Stromal cell of bone marrow (primary cell): ENCODE results near the gene CDK3.
A peak's percentile ranks its signal among the peaks of the same experiment; 100 is the strongest.
"Not testable (repeated sequence)": the region's sequence is repeated elsewhere in the genome, so short reads cannot be mapped to it uniquely, and the experiment has no call there.

Experiments used
- DNase-seq: peaks from one replicate; pipeline ENCODE4 v3.0.0-alpha.2; 2012; ENCODE audit warnings: low read depth

CDK3 gene

DNA sequence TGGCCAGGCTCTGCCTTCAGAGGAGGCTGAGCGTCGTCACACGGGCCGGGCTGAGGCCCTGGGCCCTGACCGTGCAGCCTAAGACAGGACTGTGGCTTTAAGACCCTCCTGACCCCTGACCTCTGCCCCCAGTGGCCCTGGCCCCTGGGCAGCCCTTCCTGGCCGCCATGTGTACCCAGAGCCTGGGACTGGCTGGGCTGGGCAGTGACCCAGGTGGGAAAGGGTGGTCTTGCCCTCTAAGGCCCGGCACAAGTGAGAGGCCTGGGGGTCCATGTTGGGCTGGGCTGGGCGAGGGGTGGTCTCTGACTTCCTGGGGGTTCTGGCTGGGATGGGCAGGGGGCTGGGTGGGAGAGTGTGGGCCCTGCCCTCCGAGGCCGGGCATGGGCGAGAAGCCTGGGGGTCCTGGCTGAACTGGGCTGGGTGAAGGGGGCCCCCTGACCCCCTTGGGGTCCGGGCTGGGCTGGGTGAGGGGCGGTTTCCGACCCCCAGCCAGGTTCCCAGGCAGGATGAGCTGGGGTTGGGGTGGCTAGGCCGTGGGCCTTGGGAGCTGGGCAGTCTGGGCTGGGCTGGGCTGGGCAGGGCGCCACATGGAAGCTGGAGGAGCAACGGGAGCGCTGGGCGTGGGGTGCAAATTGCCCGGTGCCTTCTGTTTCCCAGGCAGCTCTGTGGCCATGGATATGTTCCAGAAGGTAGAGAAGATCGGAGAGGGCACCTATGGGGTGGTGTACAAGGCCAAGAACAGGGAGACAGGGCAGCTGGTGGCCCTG is at the start of gene CDK3:
CDK3 (plus strand) TSS at position 101 of the 767 bp plus-strand sequence; CDS start at position 672, 571 bp downstream.
- no peak for DNase-seq

DNA sequence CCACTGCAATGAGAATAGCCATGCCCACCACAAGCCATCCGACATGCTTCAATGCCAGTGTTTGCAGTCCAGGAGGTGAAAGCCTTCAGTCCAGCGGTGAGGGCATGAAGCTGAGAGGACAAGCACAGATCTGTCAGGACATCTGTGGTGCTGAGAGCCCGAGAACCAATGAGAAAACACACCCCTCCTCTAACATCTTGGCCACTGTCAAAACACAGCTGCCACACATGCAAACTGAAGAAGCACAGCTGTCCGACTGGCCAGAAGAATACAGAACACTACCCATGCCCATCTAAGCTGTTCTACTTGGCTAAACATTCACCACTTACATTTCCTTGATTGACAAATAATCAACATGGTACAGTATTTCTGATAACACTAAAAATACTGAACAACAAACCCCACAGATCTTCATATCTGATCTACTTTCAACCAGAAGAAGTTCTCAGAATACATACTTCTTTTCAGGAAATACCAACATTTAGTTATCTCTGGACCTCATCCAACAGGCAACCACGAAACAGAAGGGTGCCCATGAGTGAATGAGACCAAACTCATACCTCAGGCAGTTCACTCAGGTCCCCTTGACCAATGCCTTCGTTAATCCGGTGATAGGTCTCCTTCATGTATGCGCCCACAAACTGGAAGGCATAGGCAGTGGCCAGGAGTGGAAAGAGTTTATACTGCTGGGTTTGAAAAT is 49.6 kb upstream of the CDK3 start:
- no peak for DNase-seq

DNA sequence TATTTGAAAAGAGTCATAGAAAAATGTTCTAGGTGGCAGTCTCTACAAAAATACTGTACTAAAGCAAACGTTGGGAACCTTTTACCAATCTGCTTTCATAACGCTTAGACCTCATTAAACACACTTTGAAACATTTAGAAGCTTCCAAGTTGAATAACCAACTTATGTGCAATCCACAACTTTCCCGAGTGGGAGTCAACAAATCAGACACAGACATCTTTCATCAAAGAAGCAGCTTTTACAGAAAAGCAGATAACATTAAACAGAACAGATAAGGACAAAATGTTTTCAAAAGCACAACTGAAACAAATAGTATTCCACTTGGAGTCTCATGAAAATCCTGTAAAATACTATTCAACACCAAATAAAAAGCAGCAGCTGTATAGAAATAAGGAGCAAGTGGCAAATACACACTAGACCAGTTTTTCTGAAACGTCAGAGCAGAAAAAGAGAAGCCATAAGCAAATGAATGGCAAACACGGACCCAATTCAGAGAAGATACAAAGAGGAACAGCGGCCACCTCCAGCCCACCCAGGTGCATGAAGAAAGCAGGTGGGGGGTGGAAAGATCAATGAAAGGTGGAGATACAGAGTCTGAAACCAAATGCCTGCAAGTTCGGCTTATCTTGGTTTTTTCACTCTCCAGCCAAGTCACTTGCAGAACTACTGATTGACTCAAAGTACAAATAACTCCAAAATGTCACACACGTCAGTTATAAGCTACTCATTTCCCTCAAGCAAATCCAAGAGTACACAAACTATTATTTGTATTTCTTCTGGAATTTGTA is 41.4 kb upstream of the CDK3 start:
- no peak for DNase-seq

DNA sequence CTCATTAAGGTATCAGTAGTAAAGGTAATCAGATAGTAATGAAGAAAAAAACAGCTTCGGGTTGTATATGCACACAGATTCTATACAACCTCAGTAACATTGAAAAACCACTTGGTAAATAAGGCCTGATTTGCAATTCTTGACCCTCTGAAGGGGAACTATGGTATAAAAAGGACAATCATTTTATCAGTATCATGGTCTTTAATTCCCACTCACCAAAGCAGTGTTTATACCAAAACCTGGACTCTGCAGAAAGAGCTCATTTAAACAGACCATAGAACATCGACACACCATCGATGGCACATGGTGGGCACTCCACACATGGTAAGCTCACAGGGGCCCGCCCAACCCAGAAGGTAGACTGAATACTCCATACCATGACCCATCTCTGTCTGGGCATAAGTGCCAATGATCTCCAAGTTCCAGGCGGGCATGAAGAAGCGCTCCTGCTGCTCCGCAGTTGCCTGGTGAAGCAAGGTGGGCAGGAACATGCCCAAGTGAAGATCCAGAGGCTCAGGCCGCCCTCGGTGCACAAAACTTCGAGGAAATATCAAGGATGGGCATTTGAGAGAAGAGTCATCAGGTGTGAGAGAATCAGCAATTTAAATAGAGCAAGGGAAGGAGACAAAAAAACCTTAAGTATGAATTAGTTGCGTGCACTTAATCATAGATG is 40.7 kb upstream of the CDK3 start:
- no peak for DNase-seq

DNA sequence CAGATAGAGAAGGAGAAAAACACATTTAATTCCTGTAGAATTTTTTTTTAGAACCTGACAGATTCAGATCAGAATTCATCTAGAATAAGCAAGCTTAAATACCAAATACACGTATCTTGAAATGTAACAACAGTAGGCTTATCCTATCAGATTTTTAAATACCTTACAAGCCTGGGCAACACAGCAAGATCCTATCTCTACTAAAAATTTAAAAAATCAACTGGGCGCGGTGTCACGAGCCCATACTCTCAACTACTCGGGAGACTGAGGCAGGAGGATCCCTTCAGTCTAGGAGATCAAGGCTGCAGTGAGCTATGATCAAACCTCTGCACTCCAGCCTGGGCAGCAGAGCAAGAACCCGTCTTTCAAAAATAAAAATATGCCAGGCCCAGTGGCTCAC is 35.2 kb upstream of the CDK3 start:
- DNase-seq, result no peak

DNA sequence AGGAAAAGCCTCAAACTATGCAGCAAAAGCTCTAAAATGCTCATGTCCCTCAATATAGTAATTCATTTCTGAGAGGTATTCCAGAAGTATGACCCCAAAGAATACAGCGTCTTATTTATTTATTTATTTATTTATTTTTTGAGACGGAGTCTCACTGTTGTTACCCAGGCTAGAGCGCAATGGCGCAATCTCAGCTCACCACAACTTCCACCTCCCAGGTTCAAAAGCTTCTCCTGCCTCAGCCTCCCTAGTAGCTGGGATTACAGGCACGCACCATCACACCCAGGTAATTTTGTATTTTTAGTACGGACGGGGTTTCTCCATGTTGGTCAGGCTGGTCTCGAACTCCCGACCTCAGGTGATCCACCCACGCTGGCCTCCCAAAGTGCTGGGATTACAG is 31.6 kb upstream of the CDK3 start:
- not testable (repeated sequence) for DNase-seq

DNA sequence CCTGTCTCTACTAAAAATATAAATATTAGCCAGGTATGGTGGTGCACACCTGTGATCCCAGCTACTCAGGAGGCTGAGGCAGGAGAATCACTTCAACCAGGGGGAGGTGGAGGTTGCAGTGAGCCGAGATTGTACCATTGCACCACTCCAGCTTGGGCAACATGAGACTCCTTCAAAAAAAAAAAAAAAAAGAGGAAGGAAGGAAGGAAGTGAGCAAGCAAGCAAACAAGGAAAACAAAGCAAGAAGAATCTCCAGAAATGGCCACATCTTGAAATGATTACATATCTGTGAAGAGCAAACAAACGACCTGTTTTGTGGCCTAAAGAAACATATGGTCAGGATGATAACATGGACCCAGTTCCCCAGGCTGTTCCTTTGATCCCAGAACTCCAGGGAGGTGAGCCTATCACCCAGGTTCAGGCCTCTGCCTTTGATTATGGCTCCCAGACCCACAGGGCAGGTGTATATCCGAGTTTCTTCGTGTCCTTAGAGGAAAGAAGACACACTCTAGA is 30.6 kb upstream of the CDK3 start:
- DNase-seq, result no peak

DNA sequence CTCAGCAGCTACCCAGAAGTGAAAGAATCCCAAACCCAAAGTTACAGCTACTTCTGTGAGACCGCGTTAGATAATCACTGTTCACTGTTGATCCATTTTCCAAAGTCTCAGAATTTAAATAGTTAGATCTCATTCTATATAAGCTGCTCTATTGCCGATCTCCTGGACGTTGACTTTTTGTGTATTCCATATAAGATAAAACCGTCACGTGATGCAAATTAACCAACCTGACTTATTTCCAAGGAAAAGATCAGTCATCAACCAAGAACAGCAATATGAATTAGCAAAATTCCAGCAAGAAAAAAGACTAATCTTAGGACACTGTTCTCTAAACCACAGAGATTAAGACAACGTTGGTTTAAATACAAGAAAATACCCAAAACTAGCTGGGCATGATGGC is 30.0 kb upstream of the CDK3 start:
- DNase-seq, result no peak

DNA sequence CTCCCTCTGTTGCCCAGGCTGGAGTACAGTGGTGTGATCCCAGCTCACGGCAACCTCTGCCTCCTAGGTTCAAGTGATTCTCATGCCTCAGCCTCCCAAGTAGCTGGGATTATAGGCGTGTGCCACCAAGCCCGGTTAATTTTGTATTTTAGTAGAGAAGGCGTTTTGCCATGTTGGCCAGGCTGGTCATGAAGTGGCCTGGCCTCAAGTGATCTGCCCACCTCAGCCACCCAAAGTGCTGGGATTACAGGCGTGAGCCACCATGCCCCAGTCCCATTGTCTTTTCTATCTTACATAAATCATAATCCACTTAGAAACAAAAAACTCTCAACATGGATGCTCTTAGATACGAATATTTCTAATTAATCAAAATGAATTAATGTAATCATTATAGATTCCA is 25.5 kb upstream of the CDK3 start:
- DNase-seq, result not testable (repeated sequence)

DNA sequence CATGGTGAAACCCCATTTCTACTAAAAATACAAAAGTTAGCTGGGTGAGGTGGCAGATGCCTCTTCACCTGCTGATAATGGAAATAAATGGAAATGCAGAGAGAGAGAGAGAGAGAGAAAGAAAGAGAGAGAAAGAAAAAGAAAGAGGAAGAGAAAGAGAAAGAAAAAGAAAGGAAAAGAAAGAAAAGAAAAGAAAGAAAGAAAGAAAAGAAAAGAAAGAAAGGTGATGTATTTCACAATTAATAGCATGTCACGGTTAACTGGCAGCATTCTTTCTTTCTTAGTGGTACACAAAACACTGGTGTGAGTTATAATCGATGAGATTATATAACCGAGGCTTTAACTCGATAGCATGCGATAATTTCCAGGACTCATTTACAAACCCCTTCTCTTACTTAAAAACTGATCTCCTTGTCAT is 24.9 kb upstream of the CDK3 start:
- no peak for DNase-seq

DNA sequence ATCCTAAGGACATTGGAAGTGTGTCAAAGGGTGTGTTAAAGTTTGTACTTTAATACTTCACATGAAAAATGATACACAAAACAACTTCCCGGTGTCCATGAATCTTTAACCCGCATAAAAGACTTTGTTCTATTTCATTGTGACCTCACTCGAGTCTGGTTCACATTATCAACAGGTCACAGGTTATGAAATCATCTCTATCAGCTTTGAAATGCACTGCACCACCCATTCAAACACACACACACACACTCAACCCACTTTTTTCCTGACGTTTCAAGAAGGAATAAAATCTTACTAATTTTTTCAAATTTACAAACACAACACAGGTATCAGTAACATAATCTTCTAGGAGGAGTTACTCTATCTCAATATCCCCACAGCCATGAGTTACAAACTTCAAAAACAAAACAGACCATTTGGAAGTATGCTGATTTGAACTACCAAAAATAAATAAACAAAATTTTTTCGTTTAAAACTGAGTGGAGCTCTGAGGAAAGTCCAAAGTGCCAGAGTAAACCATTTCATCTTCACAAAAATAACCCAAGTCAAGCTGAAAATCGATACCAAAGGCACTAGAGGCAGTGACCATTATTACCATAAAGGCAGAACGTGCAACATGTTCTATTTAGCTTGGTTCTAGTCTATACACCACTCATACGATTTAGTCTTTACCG is 24.3 kb upstream of the CDK3 start:
- no peak for DNase-seq

DNA sequence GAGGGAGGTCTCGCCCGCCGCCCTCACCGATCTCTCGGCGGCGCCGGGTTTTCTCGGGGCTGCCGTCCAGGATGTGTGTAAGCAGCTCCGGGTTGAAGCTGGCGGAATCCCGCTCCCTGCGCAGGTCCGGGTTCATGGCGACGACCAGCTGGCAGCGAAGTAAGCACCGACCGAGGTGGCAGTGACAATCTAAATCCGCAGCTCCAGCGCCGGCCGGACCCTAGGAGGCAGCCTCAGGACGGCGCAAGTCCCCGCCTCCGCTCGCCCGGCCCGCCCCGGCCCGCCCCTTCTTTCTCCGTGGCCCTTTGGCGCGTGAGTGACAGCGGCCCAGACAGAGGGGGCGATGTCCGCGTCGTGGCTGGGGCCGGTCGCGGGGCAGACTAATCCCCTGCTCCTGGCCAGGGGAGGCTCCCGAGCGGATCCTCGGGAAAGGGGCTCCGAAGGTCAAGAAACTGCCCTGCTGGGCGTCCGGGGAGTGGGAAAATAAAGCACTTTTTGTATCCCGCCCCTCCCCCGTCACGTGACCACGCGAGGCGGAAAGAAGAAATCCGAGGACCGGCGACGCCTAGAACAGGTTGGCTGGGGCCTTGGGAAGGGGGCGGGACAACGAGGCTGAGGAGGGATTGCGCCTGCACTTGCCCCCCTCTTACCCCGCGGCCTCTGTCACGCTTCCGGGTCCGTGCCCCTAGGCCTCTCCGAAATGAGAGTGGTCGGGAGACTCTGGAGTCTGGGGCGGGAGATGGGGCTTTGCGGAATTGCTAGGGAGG is 21.5 kb upstream of the CDK3 start, which contains the start of the genes ACOX1 and TEN1:
ACOX1 (minus strand) TSS at position 229 of the 767 bp plus-strand sequence; CDS start at position 136, 93 bp downstream.
TEN1 (plus strand) TSS at position 303 of the 767 bp plus-strand sequence. CDS start 6,953 bp downstream, outside the sequence.
- peak; percentile 96 for DNase-seq

DNA sequence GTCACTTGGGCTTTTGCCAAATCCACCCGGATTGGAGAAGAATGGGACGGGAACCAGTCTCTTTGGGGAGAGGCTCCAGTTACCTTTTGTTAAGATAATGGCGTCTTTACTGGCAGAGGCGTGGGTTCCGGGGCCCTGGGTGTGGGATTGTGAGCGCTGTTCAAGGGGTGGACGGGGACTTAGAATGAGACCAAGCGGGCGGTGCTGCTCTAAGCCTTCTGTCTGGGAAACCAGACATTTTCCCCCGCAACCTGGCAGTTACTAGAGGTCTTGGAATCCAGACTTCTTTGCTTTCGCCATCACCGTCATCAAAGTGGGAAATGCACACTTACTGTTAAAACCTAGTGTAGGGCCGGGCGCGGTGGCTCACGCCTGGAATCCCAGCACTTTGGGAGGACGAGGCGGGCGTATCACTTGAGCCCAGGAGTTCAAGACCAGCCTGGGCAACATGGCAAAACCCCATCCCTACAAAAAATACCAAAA is 20.9 kb upstream of the CDK3 start:
- DNase-seq, result no peak

DNA sequence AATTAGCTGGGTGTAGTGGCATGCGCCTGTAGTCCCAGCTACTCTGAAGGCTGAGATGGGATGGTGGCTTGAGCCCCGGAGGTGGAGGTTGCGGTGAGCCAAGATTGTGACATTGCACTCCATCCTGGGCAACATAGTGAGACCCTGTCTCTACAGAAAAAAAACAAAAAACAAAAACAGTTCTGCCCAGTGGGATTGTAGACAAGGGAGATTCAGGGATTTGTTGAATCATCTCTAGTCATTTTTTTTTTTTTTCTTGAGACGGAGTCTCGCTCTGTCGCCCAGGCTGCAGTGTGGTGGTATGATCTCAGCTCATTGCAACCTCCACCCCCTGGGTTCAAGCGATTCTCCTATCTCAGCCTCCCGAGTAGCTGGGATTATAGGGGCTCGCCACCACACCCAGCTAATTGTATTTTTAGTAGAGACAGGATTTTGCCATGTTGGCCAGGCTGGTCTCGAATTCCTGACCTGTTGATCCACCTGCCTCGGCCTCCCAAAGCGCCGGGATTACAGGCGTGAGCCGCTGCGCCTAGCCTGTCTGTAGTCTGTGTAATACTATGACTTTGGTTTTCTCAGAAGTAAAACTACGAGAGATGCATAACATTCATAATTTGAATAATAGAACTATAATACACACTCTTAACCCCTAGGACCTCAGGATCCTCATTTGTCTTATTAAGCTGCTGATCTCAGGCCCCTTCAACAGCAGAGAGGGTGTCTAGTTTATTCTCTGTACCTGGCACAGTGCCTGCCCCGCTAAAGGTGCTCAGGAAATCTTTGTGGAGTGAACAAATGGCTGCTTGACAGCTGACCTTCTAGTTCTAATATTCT is 20.3 kb upstream of the CDK3 start:
- DNase-seq, result no peak

DNA sequence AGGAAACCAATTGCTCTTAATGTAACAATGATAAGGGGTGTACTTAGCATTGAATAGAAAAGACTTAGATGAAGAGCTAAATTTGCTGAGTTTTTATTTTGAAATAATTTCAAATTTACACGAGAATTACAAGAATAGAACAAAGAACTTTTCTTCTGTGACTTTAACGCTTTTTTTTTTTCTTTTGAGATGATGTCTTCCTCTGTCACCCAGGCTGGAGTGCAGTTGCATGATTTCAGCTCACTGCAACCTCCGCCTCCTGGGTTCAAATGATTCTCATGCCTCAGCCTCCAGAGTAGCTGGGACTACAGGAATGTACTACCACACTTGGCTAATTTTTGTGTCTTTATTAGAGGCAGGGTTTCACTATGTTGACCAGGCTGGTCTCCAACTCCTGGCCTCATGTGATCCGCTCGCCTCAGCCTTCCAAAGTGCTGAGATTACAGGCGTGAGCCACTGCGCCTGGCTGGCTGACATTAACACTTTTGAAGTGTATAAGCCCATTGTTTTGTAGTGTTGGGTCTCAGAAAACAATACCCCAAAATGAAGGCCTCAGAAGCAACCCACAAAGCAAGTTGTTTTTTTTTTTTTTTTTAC is 19.5 kb upstream of the CDK3 start:
- no peak for DNase-seq

DNA sequence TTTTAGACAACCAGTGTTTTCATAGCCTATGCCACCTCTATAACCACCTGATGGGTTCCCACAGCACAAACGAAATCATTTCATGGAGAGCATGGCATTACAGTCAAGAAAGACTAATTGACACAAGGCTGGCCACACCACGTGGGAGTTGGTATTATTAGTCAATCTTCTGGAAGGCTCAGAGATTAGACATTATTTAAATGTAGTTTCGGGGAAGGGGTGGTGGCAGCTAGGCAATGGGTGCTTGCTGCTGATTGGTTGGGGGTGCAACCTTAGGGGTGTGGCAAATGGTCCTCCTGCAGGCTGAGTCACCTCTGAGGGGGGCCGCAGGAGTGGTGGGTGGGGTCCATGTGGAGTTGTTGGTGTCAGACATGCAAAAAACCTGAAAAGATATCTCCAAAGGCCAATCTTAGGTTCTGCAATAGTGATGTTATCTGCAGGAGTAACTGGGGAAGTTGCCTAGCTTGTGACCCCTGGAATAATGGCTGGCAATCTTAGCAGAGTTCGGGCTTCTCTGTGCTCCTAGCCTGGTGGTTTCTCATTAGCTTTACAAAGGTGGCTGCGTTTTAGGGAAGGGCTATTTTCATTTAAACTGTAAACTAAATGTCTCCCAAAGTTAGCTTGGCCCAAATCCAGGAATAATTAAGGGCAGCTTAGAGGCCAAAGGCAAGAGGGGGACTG is 17.0 kb upstream of the CDK3 start:
- no peak for DNase-seq

DNA sequence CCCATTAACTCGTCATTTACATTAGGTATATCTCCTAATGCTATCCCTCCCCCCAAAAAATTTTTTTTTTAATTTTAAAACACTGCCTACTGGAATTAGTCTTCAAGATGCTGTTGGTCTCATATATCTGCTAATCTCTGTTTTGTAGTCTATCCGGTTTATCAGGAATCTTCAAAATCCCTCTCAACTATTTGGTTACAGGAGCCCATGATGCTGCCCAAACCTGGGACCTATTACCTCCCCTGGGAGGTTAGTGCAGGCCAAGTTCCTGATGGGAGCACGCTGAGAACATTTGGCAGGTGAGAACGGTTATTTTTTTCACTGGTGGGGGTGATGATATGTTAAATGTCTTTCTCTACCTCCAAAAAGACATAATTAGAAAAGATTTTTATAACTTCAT is 14.7 kb upstream of the CDK3 start:
- no peak for DNase-seq

DNA sequence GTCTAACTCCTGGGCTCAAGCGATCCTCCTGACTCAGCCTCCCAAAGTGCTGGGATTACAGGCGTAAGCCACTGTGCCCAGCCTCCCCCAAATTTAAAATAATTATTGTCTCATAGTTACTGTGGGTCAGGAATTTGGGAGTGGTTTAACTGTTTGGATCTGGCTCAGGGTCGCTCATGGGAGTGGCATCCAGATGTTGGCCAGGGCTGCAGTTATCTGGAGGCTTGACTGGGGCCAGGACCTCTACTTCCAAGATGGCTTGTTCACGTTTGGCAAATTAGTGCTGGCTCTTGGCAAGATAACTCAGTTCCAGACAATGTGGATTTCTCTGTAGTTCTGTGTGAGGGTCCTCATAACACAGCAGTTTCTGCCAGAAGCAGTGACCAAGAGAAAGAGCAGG is 13.6 kb upstream of the CDK3 start:
- DNase-seq, result no peak
